ENCODE results near the gene PMF1.

DNA sequence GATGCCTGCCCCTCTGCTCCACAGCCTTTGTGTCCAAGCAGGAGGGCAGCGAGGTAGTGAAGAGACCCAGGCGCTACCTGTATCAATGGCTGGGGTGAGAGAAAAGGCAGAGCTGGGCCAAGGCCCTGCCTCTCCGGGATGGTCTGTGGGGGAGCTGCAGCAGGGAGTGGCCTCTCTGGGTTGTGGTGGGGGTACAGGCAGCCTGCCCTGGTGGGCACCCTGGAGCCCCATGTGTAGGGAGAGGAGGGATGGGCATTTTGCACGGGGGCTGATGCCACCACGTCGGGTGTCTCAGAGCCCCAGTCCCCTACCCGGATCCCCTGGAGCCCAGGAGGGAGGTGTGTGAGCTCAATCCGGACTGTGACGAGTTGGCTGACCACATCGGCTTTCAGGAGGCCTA lies 29.9 kb downstream of the PMF1 start:
- TF ChIP-seq CREB1 (CRISPR knock-in tag; IDR thresholded peaks at IDR 0.05; ENCODE audit: low read depth) (no peak), EZH2phosphoT487 (IDR thresholded peaks at IDR 0.05; ENCODE audit: unreplicated experiment) (no peak), POLR2AphosphoS5 (IDR thresholded peaks at IDR 0.05; ENCODE audit: low read depth) (no peak), EZH2 (IDR thresholded peaks at IDR 0.05; ENCODE audit: low read depth, unreplicated experiment) (no peak), ZNF331 (CRISPR knock-in tag; IDR thresholded peaks at IDR 0.05; ENCODE audit: low read depth) (no peak), JUNB (IDR thresholded peaks at IDR 0.05; ENCODE audit: unreplicated experiment) (no peak), NANOG (IDR thresholded peaks at IDR 0.05; ENCODE audit: borderline replicate concordance) (no peak), ZNF114 (CRISPR knock-in tag; IDR thresholded peaks at IDR 0.05) (no peak), STAT1 (IDR thresholded peaks at IDR 0.05; ENCODE audit: unreplicated experiment) (no peak)
- TF ChIP-seq, protein P1, sequence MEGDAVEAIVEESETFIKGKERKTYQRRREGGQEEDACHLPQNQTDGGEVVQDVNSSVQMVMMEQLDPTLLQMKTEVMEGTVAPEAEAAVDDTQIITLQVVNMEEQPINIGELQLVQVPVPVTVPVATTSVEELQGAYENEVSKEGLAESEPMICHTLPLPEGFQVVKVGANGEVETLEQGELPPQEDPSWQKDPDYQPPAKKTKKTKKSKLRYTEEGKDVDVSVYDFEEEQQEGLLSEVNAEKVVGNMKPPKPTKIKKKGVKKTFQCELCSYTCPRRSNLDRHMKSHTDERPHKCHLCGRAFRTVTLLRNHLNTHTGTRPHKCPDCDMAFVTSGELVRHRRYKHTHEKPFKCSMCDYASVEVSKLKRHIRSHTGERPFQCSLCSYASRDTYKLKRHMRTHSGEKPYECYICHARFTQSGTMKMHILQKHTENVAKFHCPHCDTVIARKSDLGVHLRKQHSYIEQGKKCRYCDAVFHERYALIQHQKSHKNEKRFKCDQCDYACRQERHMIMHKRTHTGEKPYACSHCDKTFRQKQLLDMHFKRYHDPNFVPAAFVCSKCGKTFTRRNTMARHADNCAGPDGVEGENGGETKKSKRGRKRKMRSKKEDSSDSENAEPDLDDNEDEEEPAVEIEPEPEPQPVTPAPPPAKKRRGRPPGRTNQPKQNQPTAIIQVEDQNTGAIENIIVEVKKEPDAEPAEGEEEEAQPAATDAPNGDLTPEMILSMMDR (conservative IDR thresholded peaks at IDR 0.05; ENCODE audit: low read depth in 2 of 2): no peak
- TF ChIP-seq, protein P2, sequence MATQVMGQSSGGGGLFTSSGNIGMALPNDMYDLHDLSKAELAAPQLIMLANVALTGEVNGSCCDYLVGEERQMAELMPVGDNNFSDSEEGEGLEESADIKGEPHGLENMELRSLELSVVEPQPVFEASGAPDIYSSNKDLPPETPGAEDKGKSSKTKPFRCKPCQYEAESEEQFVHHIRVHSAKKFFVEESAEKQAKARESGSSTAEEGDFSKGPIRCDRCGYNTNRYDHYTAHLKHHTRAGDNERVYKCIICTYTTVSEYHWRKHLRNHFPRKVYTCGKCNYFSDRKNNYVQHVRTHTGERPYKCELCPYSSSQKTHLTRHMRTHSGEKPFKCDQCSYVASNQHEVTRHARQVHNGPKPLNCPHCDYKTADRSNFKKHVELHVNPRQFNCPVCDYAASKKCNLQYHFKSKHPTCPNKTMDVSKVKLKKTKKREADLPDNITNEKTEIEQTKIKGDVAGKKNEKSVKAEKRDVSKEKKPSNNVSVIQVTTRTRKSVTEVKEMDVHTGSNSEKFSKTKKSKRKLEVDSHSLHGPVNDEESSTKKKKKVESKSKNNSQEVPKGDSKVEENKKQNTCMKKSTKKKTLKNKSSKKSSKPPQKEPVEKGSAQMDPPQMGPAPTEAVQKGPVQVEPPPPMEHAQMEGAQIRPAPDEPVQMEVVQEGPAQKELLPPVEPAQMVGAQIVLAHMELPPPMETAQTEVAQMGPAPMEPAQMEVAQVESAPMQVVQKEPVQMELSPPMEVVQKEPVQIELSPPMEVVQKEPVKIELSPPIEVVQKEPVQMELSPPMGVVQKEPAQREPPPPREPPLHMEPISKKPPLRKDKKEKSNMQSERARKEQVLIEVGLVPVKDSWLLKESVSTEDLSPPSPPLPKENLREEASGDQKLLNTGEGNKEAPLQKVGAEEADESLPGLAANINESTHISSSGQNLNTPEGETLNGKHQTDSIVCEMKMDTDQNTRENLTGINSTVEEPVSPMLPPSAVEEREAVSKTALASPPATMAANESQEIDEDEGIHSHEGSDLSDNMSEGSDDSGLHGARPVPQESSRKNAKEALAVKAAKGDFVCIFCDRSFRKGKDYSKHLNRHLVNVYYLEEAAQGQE (IDR thresholded peaks at IDR 0.05; ENCODE audit: unreplicated experiment): no peak
- TF ChIP-seq, protein P3, sequence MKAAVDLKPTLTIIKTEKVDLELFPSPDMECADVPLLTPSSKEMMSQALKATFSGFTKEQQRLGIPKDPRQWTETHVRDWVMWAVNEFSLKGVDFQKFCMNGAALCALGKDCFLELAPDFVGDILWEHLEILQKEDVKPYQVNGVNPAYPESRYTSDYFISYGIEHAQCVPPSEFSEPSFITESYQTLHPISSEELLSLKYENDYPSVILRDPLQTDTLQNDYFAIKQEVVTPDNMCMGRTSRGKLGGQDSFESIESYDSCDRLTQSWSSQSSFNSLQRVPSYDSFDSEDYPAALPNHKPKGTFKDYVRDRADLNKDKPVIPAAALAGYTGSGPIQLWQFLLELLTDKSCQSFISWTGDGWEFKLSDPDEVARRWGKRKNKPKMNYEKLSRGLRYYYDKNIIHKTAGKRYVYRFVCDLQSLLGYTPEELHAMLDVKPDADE (IDR thresholded peaks at IDR 0.05): no peak
